HCEC 1CT (cell line): ENCODE measurements around the gene ATP8B3.

Experiments
- DNase-seq: peaks from one replicate; pipeline ENCODE4 v3.0.0-alpha.2; 2017

ATP8B3 gene

DNA sequence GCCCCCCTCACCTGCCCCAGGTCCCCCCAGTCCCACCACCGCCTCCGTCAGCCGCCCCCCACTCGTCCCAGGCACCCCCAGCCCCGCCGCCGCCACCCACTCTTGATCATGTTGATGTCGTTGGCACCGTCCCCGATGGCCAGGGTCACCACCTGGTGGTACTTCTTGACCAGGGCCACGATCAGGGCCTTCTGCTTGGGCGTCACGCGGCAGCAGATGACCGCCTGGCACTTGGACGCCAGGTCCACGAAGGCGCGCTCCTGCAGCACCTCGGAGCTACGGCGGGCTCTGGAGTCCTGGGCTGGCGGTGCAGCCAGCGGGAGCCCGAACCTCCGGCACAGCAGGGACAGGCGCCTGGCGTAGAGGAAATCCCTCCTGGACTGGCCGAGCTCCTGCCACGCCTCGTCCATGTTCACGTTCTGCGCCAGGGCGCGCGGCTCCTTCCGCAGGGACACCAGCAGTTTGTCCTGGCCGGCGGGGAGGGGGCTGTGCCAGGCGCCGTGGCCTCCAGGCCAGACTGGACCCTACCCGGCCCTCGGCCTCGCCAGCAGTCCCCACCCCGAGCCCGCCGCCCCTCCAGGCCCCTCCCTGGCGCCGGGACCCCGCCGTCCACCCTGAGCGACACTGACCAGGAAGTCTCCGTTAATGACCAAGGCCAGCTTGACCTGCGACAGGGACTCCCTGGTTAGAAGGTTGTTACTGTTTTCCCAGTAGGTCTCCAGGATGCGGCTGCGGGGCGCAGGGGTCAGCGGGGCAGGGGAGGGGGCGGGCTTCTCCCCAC, 22.6 kb downstream of the ATP8B3 start:
- peak; percentile 12 for DNase-seq

DNA sequence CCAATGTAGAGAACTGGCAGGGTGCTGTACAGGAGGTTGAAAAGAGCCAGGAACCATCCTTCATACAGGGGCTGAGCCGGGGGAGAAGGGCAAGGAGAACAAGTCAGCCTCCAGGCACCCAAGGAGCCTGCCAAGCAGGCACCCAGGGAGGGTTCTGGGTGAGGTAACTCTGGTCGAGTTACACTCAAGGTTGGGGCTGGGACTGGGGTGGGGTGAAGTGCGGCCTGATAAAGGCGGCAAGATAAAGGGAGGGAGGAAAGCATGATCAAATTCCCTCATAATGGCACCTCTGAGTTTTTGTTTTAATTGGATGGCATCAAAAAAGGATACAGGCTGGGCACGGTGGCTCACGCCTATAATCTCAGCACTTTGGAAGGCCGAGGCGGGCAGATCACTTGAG, 25.0 kb downstream of the ATP8B3 start:
- DNase-seq: no peak

DNA sequence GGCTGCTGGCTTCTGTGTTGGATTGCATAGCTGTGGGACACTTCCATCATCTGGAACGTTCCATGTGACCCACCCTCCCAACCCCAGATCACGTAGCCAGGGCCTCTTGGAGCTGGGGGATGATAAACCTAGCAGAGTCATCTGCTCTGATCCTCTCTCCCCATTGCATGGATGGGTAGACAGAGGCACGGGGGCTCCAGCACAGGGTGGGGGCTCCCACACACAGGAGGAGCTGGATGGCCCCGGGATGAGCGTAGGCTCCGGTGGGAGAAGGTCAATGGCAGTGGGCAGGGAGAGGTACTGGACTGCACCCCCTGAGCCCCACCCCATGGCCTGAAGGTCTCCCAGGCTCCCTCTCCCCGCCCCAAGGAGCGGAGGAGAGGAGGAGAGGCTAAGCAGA, 25.4 kb downstream of the ATP8B3 start:
- no peak for DNase-seq

DNA sequence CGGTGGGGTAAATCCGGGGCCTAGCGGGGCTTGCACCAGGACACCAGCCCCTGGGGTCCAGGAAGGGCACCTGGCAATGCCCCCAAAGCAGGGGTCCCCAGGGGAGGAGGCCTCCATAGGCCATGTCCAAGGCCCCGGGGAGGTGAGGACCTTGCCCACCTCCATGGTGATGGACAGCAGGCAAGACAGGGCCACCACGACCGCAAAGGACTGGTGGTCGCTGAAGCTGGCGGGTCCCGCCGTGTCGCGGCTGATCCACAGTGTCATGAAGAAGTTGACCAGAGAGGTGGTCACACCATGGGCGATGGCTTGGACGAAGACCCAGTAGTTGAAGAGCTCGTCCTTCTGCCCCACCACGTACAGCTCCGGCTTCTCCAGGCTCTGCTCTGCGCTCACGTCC, 26.8 kb downstream of the ATP8B3 start:
- no peak for DNase-seq

DNA sequence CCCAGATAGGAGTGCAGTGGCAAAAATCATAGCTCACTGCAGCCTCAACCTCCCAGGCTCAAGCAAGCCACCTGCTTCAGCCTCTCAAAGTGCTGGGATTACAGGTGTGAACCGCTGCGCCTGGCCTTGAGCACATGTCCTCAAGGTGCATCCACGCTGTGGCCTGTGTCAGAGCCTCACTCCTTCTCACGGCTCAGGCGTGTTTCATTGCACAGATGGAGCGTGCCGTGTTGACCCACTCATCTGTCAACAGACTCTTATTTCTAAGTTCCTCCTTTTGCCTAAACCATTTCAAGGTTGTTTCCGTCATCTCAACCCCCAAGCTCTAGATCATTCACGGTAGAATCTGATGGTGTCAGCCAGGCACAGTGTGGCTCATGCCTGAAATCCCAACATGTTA, 28.2 kb downstream of the ATP8B3 start:
- DNase-seq: no peak

DNA sequence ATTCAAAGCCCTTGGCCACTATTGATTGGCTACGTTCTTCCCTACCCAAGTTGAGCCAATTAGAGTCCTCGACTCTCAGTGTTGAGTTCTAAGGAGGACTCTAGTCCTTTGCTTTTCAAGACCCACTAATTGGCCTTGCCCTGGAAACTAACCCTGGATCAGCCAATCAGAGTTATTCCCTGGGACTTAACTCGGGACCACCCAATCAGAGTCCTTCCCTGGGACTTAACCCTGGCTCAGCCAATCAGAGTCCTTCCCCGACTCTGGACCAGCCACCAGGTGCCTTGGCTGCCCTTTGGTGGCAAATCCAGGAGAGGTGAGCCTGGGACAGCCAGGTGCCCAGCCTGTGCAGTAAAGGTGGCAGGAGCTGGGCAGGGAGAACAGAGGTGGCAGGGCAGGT, 28.7 kb downstream of the ATP8B3 start:
- no peak for DNase-seq

DNA sequence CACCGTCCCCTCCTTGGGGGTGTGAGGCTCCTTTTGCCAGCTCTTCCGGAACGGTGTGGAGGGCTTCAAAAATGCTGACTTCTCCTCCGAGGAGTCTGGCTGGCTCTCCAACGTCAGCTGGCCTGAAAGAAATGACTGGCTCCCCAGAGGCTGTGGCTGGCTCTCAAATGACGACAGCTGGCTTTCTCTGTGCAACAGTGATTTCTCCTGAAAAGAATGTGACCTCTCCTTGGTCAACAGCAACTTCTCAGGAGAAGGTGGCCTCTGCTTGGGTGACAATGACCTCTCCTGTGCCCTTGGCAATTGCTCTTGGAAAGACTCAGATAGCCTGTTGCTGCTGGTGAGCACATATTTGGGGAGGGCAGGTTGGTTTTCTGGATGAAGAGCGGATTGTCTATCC, 29.6 kb downstream of the ATP8B3 start:
- DNase-seq: no peak

DNA sequence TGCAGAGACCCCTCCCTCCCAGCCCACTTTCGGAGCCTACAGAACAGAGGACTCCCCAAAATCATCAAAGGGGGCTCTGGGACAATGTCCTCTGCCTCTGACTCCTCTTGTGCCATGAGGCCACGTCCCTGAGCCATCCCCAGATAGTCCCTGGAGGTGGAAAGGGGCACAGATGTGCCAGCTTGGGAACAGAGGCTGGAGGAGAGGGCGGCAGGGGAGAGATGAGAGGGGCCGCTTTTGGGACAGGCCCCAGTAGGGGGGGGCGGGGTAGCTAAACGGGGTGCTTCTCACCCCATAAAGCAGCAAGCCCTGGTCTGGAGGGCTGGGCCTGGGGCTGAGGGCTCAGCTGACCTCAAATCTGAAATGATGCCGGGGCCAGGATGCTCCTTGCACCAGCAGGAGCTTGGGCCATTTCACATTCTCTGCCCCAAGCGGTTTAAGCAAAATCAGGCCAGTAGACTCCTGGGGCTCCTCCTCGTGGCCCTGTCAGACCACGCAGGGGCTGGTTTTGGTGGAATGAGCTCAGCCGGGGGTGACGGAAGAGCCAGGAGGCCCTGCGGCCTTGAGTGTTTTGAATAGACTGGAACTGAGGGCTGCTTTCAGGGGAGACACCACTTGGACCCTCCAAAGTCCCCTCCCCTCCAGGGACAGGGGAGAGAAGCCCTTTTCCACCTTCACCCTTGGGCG, 31.7 kb downstream of the ATP8B3 start:
- DNase-seq: peak; percentile 52

DNA sequence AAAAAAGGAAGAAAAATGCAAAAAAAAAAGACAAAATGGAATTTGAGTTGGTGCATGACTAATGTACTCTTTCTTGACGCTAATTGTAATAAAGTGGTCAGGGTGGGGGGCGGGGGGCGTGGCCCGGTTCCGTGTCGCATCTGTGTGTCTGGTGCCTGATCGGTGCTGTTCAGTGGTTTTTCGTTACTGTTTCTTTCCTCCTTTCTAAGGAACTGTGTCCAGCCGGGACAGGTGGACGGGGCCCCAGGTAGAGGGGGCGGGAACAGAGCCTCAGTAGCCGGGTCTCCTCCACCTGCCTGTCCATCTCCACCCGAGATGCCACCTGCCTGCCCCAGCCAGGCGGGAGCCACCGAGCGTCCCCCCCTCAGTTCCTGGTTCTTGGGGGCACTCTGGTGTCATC, 32.5 kb downstream of the ATP8B3 start:
- DNase-seq: no peak

DNA sequence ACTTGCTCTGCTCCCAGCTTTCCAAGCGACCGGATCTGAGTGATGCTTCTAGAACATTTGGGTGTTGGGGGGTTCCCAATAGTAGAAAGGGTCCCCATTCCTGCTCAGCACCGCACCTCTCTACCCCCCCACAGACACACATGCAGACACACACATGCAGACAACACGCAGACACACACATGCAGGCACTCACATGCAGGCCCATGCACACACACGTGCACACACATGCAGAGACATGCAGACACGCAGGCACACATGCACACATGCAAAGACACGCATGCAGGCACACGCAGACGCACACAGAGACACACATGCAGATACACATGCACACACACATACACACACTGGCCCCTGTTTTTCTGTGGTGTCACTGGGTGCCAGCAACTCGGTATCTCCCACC, 34.9 kb downstream of the ATP8B3 start:
- no peak for DNase-seq

DNA sequence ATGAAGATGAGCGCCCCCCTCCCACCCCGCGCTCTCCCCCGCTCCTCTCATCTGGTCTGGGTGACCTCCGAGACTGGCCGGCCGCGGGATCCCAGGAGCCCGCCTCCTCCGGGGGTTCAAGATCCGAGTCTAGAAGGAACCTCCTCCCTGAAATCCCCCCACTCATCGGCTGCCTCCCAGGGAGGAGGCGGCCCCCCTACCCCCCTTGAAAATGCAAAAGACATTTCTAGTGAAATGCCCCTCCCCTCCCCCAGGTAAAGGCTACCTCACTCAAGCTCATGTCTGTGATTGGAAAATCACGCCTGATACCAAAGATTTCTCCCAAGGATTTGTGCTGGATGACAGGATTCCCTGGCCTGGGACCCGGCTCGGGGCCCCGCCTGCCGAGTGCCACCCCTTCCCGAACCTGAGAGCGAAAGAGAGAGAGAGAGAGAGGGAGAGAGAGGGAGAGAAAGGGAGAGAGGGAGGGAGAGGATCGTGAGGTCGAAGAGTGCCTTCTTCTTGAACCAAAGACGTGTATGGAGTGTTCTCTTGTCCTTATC, 35.4 kb downstream of the ATP8B3 start:
- no peak for DNase-seq

DNA sequence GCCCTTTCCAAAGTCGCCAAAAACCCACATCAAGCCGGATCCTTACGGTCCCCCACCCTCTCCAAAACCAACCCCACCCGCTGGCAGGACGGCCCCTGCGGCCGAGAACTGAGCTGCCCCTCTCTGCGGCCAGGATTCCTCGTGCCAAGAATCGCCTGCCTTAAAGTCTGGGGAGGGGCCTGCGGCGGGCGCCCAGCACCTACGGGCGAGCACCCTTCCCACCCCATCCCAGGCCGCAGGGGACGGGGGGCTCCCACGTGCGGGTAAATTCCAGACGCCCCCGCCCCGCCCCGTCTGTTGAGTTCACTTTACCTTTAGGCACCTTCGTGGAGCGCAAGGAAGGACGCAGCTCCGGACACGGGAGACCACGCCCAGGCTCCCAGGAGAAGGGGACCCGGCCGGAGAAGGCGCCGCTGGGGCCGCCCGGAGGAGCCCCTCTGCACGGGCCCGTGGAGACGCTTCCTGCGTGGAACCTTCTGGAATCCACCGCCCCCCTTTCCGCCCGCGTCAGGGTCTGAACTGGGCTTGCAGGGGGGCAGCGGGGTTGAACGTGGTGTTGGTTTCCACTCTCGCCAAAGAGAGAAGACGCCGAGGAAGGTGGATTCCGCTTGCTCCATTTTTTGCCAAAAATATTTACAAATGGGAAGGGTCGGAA, 36.0 kb downstream of the ATP8B3 start:
- DNase-seq: no peak

DNA sequence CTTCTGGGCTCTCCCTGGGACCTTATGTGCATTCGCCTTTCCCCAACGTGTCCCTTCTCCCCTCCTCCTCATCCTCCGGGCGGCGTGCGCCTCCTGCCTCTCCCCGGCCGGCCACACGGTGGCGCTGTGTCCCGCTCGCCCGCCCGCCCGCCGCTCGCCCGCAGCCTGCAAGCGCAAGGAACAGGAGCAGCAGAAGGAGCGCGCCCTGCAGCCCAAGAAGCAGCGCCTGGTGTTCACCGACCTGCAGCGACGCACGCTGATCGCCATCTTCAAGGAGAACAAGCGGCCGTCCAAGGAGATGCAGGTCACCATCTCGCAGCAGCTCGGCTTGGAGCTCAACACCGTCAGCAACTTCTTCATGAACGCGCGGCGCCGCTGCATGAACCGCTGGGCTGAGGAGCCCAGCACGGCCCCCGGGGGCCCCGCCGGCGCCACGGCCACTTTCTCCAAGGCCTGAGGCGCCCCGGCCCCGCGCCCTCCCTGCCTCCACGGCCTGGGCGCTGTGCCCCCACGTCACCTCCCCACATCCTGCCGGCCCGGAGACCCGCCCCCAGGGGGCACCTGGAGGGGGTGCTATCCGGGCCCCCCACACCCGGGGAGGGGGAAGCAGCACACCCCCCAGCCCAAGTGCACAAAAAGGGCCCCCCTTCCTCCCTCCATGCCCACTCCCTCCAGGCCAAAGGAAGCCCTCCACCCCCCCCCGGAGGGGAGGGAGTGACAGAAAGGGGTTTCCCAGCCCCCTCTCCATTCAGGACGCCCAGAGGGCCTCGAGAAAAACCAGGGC, 36.9 kb downstream of the ATP8B3 start:
- DNase-seq: peak; percentile 51

DNA sequence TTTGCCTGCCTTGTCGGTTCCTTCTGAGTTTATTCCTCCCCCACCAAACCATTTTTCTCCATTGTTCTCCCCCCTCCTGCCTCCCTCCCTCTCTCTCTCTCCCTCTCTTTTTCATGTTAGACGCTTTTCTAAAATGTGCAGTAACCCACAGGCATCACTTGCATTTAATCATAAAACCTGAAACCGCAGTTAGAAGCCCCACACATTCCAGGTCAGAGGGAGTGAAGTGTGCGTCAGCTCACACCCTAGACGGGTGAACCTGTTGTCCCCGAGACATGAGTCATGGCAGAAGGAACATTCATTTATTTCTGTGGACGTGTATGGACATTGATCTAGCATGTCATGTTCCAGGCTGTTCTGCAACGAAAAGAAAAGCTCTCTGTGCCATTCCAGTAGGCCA, 38.9 kb downstream of the ATP8B3 start:
- DNase-seq: peak; percentile 63

DNA sequence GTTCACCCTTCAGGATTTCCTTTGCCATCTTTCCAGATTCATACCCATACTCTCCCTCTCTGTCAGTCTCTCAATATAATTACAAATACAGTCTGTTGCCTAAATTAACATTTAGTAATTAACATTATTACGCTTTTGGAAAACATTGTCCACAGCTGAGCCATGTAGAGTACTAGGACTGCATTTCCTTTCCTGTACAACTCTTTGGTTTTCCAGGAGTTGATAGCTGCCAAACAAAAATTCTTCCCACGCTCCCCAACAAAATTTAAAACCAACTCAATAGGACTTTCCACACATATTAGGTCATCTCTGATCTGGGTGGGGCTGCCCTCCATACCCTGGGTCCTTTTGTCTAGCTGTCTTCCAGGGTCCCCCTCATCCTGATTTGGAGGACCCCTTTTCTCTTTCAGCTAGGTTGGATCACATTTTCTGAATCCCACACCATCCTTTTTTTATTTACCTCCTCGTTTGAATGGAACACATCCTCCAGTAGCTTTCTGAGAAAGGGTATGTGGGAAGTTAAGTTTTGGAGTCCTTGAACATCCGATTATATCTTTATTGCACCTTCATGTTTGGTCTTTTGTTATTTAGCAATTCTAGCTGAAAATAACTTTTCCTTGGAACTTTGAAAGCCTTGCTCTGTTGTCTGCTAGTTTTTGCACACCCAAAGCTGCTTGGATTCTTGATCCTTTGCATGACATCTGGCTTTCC, 41.1 kb downstream of the ATP8B3 start:
- no peak for DNase-seq

DNA sequence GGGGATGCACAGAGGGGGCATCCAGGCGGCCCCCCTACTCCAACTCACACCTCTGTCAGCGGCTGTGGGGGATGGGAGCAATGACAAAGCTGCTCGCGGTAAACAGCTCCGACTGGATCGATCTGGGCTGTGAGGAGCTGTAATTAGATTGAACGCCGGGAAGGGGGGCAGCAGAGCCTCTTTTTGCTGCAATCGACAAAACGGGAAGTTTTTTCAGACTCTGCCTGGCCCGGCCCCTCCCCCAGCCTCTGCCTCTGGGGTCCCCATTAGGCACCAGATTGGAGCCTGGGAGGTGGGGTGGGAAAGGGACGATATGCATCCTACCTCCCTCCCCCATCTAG, 42.5 kb downstream of the ATP8B3 start:
- DNase-seq: no peak

DNA sequence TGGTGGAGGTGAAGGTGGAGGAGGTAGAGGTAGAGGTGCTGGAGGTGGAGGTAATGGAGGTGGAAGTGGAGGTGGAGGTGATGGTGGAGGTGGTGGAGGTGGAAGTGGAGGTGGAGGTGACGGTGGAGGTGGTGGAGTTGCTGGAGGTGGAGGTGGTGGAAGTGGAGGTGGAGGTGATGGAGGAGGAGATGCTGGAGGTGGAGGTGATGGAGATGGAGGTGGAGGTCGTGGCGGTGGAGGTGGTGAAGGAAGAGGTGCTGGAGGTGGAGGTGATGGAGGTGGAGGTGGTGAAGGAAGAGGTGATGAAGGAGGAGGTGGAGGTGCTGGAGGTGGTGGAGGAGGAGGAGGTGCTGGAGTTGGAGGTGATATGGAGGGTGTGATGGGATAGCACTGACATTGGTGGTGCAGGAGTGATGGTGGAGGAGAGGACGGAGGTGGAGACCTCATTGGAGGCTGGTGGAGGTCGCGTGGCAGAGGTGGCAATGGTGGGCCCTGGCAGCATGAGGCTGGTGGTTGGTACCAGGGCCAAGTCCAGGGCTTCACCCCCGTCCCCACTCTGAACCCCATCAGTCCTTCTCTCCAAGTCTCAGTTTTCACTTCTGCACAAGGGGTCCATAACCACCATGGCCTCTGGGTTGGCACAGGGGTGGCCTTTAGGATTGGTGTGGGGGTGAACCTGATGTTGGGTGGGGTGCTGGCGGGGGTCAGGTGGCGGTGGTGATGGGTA, 43.0 kb downstream of the ATP8B3 start:
- DNase-seq: no peak

DNA sequence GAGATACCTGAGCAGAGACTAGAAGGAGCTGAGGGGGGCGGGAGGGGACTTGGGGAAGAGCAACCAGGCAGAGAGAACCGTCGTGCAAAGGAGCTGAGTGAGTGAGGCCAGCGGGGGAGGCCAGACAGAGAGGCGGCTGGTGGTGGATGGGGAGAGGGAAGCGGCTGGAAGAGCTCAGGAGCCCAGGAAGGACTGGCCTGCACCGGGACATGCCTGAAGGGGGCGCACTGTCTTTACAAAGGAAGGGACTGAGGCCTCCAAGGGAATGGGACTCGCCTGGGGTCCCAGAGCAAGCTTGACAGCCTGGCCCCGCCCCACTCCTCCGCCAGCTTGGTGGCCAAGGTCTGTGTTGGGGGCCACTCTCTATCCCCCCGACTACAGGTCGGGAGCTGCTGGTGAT, 43.8 kb downstream of the ATP8B3 start:
- peak; percentile 25 for DNase-seq

DNA sequence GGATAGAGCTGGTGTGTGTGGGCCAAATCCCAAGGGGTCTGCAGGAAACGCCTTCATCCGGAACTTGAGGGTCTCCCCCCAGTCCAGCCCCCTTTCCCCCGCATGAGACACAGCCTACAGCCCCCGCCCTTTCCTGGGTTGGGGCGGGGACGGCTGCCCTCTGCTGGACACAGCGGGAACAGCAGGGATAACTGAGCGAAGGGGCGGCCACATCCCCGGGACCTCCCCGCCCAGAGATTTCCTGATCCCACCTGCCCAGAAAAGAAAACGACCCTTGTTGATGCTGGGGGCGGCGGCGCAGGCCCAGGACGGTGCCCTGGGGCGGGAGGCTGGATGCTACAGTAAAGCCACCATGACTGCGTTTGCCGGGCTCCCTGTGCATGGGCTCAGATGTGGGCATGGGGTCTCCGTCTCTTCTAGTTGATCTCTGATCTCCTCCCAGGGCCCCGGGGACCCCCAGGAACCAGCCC, 44.6 kb downstream of the ATP8B3 start:
- DNase-seq: no peak

DNA sequence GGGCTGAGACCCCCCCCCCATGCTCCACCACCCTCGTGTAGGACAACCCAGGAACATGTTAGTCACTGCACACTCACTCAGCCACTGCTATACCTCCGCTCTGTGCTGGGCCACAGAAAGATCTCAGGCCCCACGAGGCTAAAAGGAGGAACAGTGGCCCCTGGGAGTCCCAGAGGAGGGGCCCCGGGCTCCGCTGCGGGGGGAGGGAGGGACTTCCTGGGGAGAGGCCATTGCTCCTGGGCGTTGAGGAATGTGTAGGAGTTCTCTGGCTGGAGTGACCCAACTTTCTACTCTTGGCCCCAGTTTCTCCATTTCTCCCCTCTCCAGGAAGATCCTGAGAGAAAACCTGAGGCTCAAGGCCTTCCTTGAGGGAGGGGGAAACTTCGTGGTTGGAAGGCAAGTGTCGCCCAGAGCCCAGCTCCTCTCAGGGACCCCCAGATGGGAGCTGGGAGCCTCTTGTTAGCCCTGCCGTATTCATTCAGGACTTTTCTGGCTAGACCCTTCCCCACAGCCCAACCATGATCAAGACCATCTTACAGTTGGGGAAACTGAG, 45.2 kb downstream of the ATP8B3 start:
- DNase-seq: peak; percentile 37
